Fibroblast of mammary gland (primary cell): Measurements from ENCODE around the gene SRGAP3.

Experiments used
- DNase-seq: peaks from one replicate; pipeline ENCODE4 v3.0.0-alpha.2; 2010; ENCODE audit warnings: low read depth
- H3K4me3 ChIP-seq: 2 replicates; pipeline ENCODE4 v1.5.1; 2011; ENCODE audit warnings: low read depth, mild to moderate bottlenecking, low read length, moderate library complexity; ENCODE audit not compliant: control insufficient read depth
- CTCF ChIP-seq: conservative IDR thresholded peaks from 2 replicates; pipeline ENCODE4 v1.5.1; 2011; ENCODE audit warnings: low read depth, low read length, inconsistent platforms; ENCODE audit not compliant: control insufficient read depth, insufficient read depth

The SRGAP3 gene

DNA sequence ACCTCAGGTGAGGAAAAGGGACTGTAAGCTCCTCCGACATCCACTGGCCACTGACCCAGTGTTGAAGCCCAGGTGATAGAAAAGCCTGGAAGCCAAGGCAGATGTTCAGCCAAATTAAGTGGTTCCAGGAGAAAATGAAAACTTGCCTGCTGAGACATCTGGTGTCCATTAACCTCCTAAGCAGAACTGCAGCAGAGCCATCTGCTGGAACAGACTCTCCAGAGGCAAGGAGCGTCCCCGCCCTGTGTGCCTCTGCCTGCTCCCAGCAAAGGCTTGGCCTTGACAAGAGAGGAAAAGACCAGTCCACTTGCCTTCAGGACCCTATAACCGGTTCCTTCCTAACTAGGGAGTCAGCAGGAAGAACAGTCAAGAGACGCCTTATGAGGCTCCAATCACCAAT, 48.2 kb downstream of the SRGAP3 start:
- peak; percentile 71 for DNase-seq

GRCh38 chr3:9199775-9200174, 49.7 kb downstream of the SRGAP3 start:
- H3K4me3 ChIP-seq: no peak overlapping the region
- TF ChIP-seq CTCF: no peak
- no peak for DNase-seq

More for the DNA sequence above, 48.2 kb downstream of the SRGAP3 start:
- H3K4me3 ChIP-seq: no peak overlapping the region
- TF ChIP-seq CTCF: peak; percentile 13

DNA sequence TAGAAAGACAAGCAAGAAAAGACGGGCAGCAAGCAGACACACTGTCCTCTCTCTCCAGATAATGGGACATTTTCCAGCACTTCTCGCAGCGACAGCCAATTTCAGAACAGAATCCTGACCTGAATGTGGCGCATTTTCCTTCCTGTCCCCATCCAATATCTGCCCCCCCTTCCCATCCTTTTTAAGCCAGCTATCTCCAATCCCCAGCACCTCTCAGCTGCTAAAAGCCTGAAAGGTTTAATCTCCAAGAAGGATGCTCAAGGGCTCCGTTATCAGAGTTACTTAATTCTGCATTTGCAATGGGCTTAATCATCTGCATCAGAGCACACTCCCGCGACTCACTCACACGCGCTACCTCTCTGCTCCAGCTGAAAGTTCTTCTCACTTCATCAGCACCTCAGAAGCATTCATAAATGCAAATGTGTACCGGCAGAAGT, 50.5 kb downstream of the SRGAP3 start:
- no peak overlapping the region for H3K4me3 ChIP-seq
- TF ChIP-seq CTCF: no peak
- no peak for DNase-seq

DNA sequence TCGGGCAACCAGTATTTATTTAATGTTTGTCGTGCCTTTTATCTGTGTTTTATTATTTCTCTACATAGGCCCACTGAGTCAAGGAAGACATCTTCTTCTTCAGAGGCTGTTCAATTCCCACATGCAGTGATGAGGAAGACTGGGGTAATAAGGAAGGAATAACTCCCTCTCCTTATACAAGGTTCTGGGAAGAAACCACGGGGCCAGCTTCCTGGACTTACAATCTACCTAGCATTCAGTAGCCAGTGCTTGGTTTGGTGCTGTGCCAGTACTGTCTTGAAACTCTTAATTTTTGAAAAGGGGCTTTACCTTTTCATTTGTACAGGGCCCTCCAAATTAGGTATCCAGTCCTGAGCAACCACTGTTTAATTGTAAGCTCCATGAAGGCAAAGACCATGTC, 51.2 kb downstream of the SRGAP3 start:
- no peak overlapping the region for H3K4me3 ChIP-seq
- no peak for TF ChIP-seq CTCF
- no peak for DNase-seq

DNA sequence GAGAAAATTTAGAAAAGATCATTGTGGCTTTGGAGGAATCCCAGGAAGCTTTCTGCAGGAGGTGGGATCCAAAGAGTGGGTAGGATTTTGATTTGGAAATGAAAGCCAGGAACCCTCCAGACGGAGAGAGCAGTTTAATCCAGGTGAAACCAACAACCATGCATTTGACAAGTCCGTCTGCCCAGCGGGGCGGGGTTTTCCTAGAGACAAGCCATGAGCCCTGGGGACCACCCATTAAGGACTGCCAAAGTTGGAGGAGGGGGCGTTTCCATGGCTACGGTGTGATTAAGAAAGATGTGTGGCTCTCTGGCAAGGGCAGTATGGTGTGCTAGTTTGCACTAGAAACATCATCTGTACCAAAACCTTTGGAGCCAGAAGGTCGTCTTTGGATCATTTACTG, 53.4 kb downstream of the SRGAP3 start:
- TF ChIP-seq CTCF: no peak
- no peak overlapping the region for H3K4me3 ChIP-seq
- DNase-seq: no peak

DNA sequence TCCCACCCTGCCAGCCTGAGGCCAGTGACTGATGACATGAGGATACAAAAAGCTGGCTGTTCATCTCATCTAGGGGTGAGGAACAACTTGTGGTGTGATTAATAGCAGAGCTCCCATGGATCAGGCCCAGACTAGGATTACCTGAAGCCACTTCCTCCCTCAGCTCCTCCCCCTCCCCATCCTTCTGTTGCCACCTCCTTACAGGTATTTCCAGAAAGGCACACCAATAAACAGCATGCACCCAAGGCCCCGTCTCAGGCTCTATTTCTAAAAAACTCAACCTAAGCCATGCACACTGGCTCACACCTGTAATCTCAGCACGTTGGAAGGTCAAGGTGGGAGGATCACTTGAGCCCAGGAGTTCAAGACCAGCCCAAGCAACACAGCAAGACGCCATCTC, 54.1 kb downstream of the SRGAP3 start:
- no peak overlapping the region for H3K4me3 ChIP-seq
- TF ChIP-seq CTCF: no peak
- no peak for DNase-seq

DNA sequence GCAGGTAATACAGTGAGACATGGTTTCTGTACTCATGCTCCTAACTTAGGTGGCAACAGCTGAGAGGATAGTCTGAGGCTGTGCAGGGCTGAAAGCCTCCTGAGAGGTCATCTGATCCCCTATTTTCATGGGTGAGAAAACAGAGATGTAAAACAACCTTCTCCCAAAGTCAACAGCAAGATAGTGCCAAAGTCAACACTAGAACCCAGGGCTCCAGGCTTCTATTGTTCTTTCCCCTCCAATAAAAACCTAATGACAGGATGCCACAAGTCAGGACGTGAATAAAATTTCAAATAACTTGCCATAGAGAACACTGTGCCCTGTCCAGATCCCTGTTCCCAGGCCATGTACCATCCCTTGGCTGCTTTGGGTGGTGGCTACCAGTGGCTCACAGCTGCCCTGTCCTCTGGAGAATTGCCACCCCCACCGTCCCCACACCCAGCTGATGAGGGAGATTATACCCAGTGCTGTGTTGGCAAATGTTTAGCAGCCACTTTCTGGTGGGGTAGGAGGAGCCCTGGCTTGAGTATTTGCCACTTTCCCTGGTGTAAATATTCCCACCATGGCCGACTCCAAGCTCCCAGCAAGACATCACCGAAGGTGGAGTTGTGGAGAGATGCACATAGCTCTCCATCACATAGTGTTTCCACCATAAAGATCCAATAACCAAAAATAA, 54.8 kb downstream of the SRGAP3 start:
- H3K4me3 ChIP-seq: no peak overlapping the region
- no peak for DNase-seq
- no peak for TF ChIP-seq CTCF
